ENCODE data around the gene CTTNBP2. TPM values are rescaled to one million over a fixed set of nuclear protein-coding genes. Genes with fewer than 3 reads are reported as not detected.

The CTTNBP2 gene
- total RNA-seq, 1 donor from 2014 or later, result 1.2 TPM

GRCh38 chr7:117805241-117805640 is 68.0 kb downstream of the CTTNBP2 start:
- TF ChIP-seq, protein P1, sequence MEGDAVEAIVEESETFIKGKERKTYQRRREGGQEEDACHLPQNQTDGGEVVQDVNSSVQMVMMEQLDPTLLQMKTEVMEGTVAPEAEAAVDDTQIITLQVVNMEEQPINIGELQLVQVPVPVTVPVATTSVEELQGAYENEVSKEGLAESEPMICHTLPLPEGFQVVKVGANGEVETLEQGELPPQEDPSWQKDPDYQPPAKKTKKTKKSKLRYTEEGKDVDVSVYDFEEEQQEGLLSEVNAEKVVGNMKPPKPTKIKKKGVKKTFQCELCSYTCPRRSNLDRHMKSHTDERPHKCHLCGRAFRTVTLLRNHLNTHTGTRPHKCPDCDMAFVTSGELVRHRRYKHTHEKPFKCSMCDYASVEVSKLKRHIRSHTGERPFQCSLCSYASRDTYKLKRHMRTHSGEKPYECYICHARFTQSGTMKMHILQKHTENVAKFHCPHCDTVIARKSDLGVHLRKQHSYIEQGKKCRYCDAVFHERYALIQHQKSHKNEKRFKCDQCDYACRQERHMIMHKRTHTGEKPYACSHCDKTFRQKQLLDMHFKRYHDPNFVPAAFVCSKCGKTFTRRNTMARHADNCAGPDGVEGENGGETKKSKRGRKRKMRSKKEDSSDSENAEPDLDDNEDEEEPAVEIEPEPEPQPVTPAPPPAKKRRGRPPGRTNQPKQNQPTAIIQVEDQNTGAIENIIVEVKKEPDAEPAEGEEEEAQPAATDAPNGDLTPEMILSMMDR (IDR thresholded peaks at IDR 0.05; ENCODE audit: borderline replicate concordance), result no peak
- peaks cover 27% of the 10 kb centered on the region for H3K4me1 ChIP-seq
- no peak overlapping the region for H3K27ac ChIP-seq (replicated peaks)
- intact Hi-C loops (cut with micrococcal nuclease), result no loop called here
- no peaks in the 10 kb centered on the region for H3K9me3 ChIP-seq (replicated peaks)
- no peaks in the 10 kb centered on the region for H3K27me3 ChIP-seq (ENCODE audit: low read depth)
- no peaks in the 10 kb centered on the region for H3K36me3 ChIP-seq
- no peak overlapping the region for H3K4me3 ChIP-seq
- no peak for DNase-seq

DNA sequence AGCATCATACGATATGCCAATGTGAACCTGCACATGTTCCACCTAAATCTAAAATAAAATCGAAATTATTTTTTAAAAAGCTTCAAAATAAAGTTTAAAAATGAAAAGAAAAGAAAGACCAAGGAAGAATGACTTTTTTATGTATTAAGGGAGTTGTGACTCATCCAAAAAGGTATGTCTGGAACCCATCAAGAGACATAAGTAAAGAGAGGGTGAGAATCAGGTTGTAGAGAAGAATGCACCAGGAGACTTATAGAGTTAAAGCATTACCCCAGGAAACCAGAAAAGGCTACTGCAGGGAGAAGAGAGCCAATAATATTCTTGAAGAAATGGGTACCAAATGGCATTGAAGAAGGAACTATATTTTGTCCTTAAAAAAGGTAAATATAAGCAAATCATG is 69.8 kb downstream of the CTTNBP2 start:
- H3K27ac ChIP-seq (replicated peaks), result no peak overlapping the region
- H3K27me3 ChIP-seq (ENCODE audit: low read depth), result no peaks in the 10 kb centered on the region
- no peak for DNase-seq
- intact Hi-C loops (cut with micrococcal nuclease), result no loop called here
- TF ChIP-seq, protein P1 (IDR thresholded peaks at IDR 0.05; ENCODE audit: borderline replicate concordance), result no peak
- H3K36me3 ChIP-seq, result no peaks in the 10 kb centered on the region
- H3K4me1 ChIP-seq, result peaks cover 9% of the 10 kb centered on the region
- no peaks in the 10 kb centered on the region for H3K9me3 ChIP-seq (replicated peaks)
- H3K4me3 ChIP-seq, result no peak overlapping the region

DNA sequence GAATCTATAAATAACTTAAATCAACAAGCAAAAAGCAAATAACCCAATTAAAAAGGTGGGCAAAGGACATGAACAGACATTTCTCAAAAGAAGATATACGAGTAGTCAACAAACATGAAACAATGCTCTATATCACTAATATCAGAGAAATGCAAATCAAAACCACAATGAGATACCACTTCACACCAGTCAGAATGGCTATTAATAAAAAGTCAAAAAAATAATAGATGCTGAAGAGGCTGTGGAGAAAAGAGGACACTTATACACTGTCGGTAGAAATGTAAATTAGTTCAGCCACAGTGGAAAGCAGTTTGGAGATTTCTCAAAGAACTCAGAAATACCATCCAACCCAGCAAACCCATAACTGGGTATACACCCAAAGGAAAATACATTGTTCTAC is 70.6 kb downstream of the CTTNBP2 start:
- Histone ChIP-seq H3K4me1 (peaks cover 1% of the 10 kb centered on the region), H3K27me3 (ENCODE audit: low read depth) (no peaks in the 10 kb centered on the region), H3K9me3 (replicated peaks) (no peaks in the 10 kb centered on the region), H3K4me3 (no peak overlapping the region), H3K36me3 (no peaks in the 10 kb centered on the region), H3K27ac (replicated peaks) (no peak overlapping the region)
- TF ChIP-seq, protein P1 (IDR thresholded peaks at IDR 0.05; ENCODE audit: borderline replicate concordance), result no peak
- DNase-seq, result no peak
- intact Hi-C loops (cut with micrococcal nuclease), result no loop called here

DNA sequence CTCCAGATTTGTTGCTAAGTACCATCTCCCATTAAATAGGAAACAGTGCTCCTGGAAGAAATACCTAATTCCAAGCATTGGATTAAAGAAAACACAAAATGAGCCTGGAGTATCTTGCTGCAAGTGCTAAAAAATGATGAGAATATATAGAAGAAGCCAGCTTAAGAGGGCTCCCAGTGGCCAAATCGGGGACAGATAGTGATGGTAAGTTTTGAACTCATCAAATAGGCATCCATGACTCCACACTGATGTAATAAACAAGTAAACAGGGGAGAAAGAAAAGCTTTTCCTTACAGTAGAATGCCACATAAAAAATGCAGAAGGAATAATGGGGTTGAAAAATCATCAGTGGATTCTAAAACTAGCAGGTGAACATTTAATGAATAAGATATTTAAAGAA is 72.4 kb downstream of the CTTNBP2 start:
- H3K27me3 ChIP-seq (ENCODE audit: low read depth), result no peaks in the 10 kb centered on the region
- H3K27ac ChIP-seq (replicated peaks), result no peak overlapping the region
- TF ChIP-seq, protein P1 (IDR thresholded peaks at IDR 0.05; ENCODE audit: borderline replicate concordance), result no peak
- H3K9me3 ChIP-seq (replicated peaks), result no peaks in the 10 kb centered on the region
- intact Hi-C loops (cut with micrococcal nuclease), result no loop called here
- no peak for DNase-seq
- H3K36me3 ChIP-seq, result no peaks in the 10 kb centered on the region
- H3K4me3 ChIP-seq, result no peak overlapping the region
- no peaks in the 10 kb centered on the region for H3K4me1 ChIP-seq

- intact Hi-C loops (cut with micrococcal nuclease), result no loop called here
- TF ChIP-seq, protein P1 (IDR thresholded peaks at IDR 0.05; ENCODE audit: borderline replicate concordance), result no peak
- no peaks in the 10 kb centered on the region for H3K36me3 ChIP-seq
Observed at GRCh38 chr7:117800406-117800805, 72.8 kb downstream of the CTTNBP2 start.

GRCh38 chr7:117796889-117797288 is 76.4 kb downstream of the CTTNBP2 start:
- H3K4me3 ChIP-seq, result no peak overlapping the region
- H3K36me3 ChIP-seq, result peaks cover 3% of the 10 kb centered on the region
- no peaks in the 10 kb centered on the region for H3K27me3 ChIP-seq (ENCODE audit: low read depth)
- no peaks in the 10 kb centered on the region for H3K9me3 ChIP-seq (replicated peaks)
- DNase-seq, result no peak
- H3K4me1 ChIP-seq, result no peaks in the 10 kb centered on the region
- intact Hi-C loops (cut with micrococcal nuclease), result no loop called here
- H3K27ac ChIP-seq (replicated peaks), result no peak overlapping the region
- TF ChIP-seq, protein P1 (IDR thresholded peaks at IDR 0.05; ENCODE audit: borderline replicate concordance), result no peak

More at GRCh38 chr7:117800406-117800805, 72.8 kb downstream of the CTTNBP2 start:
- Histone ChIP-seq H3K4me3 (no peak overlapping the region), H3K4me1 (no peaks in the 10 kb centered on the region), H3K27ac (replicated peaks) (no peak overlapping the region), H3K9me3 (replicated peaks) (no peaks in the 10 kb centered on the region), H3K27me3 (ENCODE audit: low read depth) (no peaks in the 10 kb centered on the region)
- DNase-seq, result no peak
